IPS DF 6.9 (cell line): ENCODE results near the gene KLRC1.
"Not testable (repeated sequence)": the region's sequence is repeated elsewhere in the genome, so short reads cannot be mapped to it uniquely, and the experiment has no call there.

ENCODE experiments used
- DNase-seq: peaks from one replicate; pipeline ENCODE4 v3.0.0-alpha.2; 2013; ENCODE audit warnings: low read depth, low spot score
- H3K27ac ChIP-seq: one replicate; pipeline ENCODE4 v1.5.1; 2013; ENCODE audit warnings: low read length, control low read depth
- H3K27me3 ChIP-seq: 2 replicates; pipeline ENCODE4 v1.6.1; 2013; ENCODE audit warnings: mild to moderate bottlenecking, low read length; ENCODE audit not compliant: control insufficient read depth, insufficient read depth
- H3K36me3 ChIP-seq: 2 replicates; pipeline ENCODE4 v1.6.1; 2013; ENCODE audit warnings: low read length; ENCODE audit not compliant: control insufficient read depth, insufficient read depth
- H3K4me1 ChIP-seq: 2 replicates; pipeline ENCODE4 v1.6.1; 2013; ENCODE audit warnings: low read length; ENCODE audit not compliant: control insufficient read depth, insufficient read depth
- H3K4me3 ChIP-seq: 2 replicates; pipeline ENCODE4 v1.5.1; 2013; ENCODE audit warnings: mild to moderate bottlenecking, low read length
- H3K9me3 ChIP-seq: 2 replicates; pipeline ENCODE4 v1.6.1; 2013; ENCODE audit warnings: low read length, inconsistent platforms; ENCODE audit not compliant: control insufficient read depth, insufficient read depth
- WGBS: extraction: QIAGEN DNeasy Blood & Tissue Kit; methylation state at CpG from one replicate; pipeline ENCODE4 v1.1.7; 2013; ENCODE audit warnings: mixed read lengths, missing lambda C conversion rate; ENCODE audit not compliant: insufficient read length, insufficient coverage; 5-methylcytosine and 5-hydroxymethylcytosine counted together

The KLRC1 gene

DNA sequence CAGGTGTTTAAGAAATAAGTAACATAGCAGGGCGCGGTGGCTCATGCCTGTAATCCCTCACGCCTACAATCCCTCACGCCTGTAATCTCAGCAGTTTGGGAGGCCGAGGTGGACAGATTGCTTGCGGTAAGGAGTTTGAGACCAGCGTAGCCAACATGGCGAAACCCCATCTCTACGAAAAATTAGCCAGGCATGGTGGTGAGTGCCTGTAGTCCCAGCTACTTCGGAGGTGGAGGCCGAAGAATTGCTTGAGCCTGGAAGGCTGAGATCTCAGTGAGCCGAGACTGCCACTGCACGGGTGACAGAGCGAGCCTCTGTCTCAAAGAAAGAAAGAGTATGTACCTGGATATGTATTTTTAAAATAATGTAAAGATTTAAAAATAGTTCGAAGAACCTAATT, 57.0 kb downstream of the KLRC1 start:
- H3K4me3 ChIP-seq, H3K27ac ChIP-seq: not testable (repeated sequence)
- 100% methylated on average over 1 of the region's 15 CpGs for WGBS

More for the DNA sequence above, 57.0 kb downstream of the KLRC1 start:
- H3K36me3 ChIP-seq, H3K27me3 ChIP-seq, DNase-seq, H3K9me3 ChIP-seq, H3K4me1 ChIP-seq: not testable (repeated sequence)
